HEK293T (cell line): ENCODE data around the gene MICAL2.

ENCODE experiments used
- ARNT ChIP-seq: fragments of 450-650 bp; IDR thresholded peaks from 2 replicates; pipeline ENCODE4 v1.6.1; 2017; ENCODE audit warnings: mild to moderate bottlenecking
- BHLHE40 ChIP-seq: fragments of 450-650 bp; IDR thresholded peaks from 2 replicates; pipeline ENCODE4 v1.6.1; 2016; ENCODE audit warnings: mild to moderate bottlenecking, moderate library complexity, borderline replicate concordance
- CTBP1 ChIP-seq: fragments of 450-650 bp; IDR thresholded peaks from 2 replicates; pipeline ENCODE4 v1.6.1; 2016; ENCODE audit warnings: borderline replicate concordance
- FOXM1 ChIP-seq: fragments of 450-650 bp; IDR thresholded peaks from 2 replicates; pipeline ENCODE4 v1.6.1; 2017; ENCODE audit warnings: mild to moderate bottlenecking, borderline replicate concordance
- L3MBTL2 ChIP-seq: fragments of 450-650 bp; conservative IDR thresholded peaks from 2 replicates; pipeline ENCODE4 v1.6.1; 2016; ENCODE audit warnings: mild to moderate bottlenecking
- NFRKB ChIP-seq: fragments of 450-650 bp; IDR thresholded peaks from 2 replicates; pipeline ENCODE4 v1.6.1; 2016; ENCODE audit warnings: mild to moderate bottlenecking, moderate library complexity
- SP1 ChIP-seq: fragments of 450-650 bp; IDR thresholded peaks from 2 replicates; pipeline ENCODE4 v1.6.1; 2017
- SUZ12 ChIP-seq: fragments of 450-650 bp; IDR thresholded peaks from 2 replicates; pipeline ENCODE4 v1.6.1; 2016; ENCODE audit warnings: mild to moderate bottlenecking
- TARDBP ChIP-seq: fragments of 450-650 bp; IDR thresholded peaks from 2 replicates; pipeline ENCODE4 v1.6.1; 2016
- ZNF384 ChIP-seq: fragments of 450-650 bp; IDR thresholded peaks from 2 replicates; pipeline ENCODE4 v1.6.1; 2016

- no peak for TF ChIP-seq SUZ12
- no peak for TF ChIP-seq TARDBP
- TF ChIP-seq L3MBTL2 = no peak
- no peak for TF ChIP-seq BHLHE40
- no peak for TF ChIP-seq FOXM1
- no peak for TF ChIP-seq NFRKB
- no peak for TF ChIP-seq CTBP1
- TF ChIP-seq SP1 = no peak
- no peak for TF ChIP-seq ARNT
- no peak for TF ChIP-seq ZNF384
These were observed 37.0 kb upstream of the MICAL2 start for GRCh38 chr11:12073436-12073835.
